CD4-positive, alpha-beta T cell treated with Interleukin-17A for 1 hour (primary cell): ENCODE results near the gene XPO6.

Experiments
- DNase-seq: peaks from one replicate; pipeline ENCODE4 v3.0.0-alpha.2; 2020

The XPO6 gene

GRCh38 chr16:28086186-28087139, 125.3 kb downstream of the XPO6 start:
- no peak for DNase-seq

GRCh38 chr16:28085389-28086171, 126.2 kb downstream of the XPO6 start:
- DNase-seq, result no peak

GRCh38 chr16:28084209-28084608, 127.6 kb downstream of the XPO6 start:
- DNase-seq, result no peak

GRCh38 chr16:28082624-28083023, 129.1 kb downstream of the XPO6 start:
- DNase-seq, result no peak

GRCh38 chr16:28081391-28081968, 130.3 kb downstream of the XPO6 start:
- no peak for DNase-seq

- no peak for DNase-seq
Observed at GRCh38 chr16:28078261-28078660, 133.5 kb downstream of the XPO6 start.

GRCh38 chr16:28073836-28074235, 137.9 kb downstream of the XPO6 start:
- no peak for DNase-seq

GRCh38 chr16:28072087-28072486, 139.7 kb downstream of the XPO6 start:
- no peak for DNase-seq

- DNase-seq, result no peak
Observed at GRCh38 chr16:28069971-28070794, 141.6 kb downstream of the XPO6 start.

GRCh38 chr16:28068976-28069375, 142.8 kb downstream of the XPO6 start:
- DNase-seq, result no peak

- DNase-seq, result no peak
Observed at GRCh38 chr16:28067604-28068379, 144.0 kb downstream of the XPO6 start.

- no peak for DNase-seq
Observed at GRCh38 chr16:28064706-28065249, 147.0 kb downstream of the XPO6 start.

GRCh38 chr16:28064150-28064549, 147.6 kb downstream of the XPO6 start:
- no peak for DNase-seq

- DNase-seq, result no peak
Observed at GRCh38 chr16:28063591-28064061, 148.1 kb downstream of the XPO6 start, which contains the start of gene GSG1L. Gene GSG1L, minus strand, starts transcription at chr16:28063714. Its CDS starts 290 bp downstream, at chr16:28063424.

- DNase-seq, result no peak
Observed at GRCh38 chr16:28062847-28063521, 148.8 kb downstream of the XPO6 start.

- DNase-seq, result no peak
Observed at GRCh38 chr16:28062261-28062846, 149.4 kb downstream of the XPO6 start.

- no peak for DNase-seq
Observed at GRCh38 chr16:28061352-28062101, 150.2 kb downstream of the XPO6 start.

- no peak for DNase-seq
Observed at GRCh38 chr16:28059841-28060575, 151.8 kb downstream of the XPO6 start.
